ENCODE results near the gene SLC9A9.

- TF ChIP-seq, protein P1, sequence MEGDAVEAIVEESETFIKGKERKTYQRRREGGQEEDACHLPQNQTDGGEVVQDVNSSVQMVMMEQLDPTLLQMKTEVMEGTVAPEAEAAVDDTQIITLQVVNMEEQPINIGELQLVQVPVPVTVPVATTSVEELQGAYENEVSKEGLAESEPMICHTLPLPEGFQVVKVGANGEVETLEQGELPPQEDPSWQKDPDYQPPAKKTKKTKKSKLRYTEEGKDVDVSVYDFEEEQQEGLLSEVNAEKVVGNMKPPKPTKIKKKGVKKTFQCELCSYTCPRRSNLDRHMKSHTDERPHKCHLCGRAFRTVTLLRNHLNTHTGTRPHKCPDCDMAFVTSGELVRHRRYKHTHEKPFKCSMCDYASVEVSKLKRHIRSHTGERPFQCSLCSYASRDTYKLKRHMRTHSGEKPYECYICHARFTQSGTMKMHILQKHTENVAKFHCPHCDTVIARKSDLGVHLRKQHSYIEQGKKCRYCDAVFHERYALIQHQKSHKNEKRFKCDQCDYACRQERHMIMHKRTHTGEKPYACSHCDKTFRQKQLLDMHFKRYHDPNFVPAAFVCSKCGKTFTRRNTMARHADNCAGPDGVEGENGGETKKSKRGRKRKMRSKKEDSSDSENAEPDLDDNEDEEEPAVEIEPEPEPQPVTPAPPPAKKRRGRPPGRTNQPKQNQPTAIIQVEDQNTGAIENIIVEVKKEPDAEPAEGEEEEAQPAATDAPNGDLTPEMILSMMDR (IDR thresholded peaks at IDR 0.05) = no peak
- no peak for TF ChIP-seq POLR2A (IDR thresholded peaks at IDR 0.05)
Measured at GRCh38 chr3:143822798-143823197, 25.5 kb downstream of the SLC9A9 start.
